ENCODE results near the gene PRR13.

DNA sequence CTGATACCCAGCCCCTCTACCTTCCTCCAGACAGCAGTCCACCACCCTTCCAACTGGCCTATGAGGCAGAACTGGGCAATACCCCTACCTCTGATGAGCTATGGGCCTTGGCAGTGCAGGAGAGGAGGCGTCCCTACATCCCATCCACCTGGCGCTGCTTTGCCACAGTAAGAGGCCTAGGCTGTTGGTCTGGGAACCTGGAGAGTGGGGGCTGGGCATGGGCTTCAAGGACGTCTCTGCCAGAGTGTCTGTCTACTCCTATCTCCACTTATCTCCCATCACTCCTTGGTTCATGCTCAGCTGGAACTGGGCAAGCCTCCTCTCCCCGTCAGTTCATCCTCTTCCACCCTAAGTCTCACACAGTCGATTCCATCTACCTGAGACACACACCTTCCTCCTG is 11.4 kb upstream of the PRR13 start:
- no peak for TF ChIP-seq EZH2phosphoT487 (IDR thresholded peaks at IDR 0.05; ENCODE audit: insufficient read depth, low read depth)
- no peak for TF ChIP-seq EZH2 (IDR thresholded peaks at IDR 0.05; ENCODE audit: insufficient read depth, poor library complexity, severe bottlenecking)

Measured in GM23248 (cell line).